Heart left ventricle (tissue), 13 donors: ENCODE results near the gene ESPNL.

ENCODE experiments used
- CTCF ChIP-seq, 12 donors: fragments of 200-600 bp; sonication (generic) in 4 of 12; IDR thresholded peaks; one replicate each; pipeline versions ENCODE4 v1.5.0 to v1.8.0; 2018 to 2022; ENCODE audit warnings: antibody characterized with exemption in 12 of 12, mild to moderate bottlenecking in 5 of 12
- POLR2A ChIP-seq, 2 donors: fragments of 450-650 bp; IDR thresholded peaks; one replicate each; pipeline ENCODE4 v1.6.1; 2017; ENCODE audit warnings: antibody characterized with exemption in 2 of 2, mild to moderate bottlenecking in 2 of 2, moderate library complexity in 2 of 2
- donor health status: ischemic (EF 13 %, LVEDD 7.1; RV severe dilation, severe dysfunction).
- donor health status: DM: no; HTN: yes; CAD: no.
- donor health status: DM: no; HTN: no; CAD: no.
- donor health status: ischemic (EF 25% LVEDD 6.9; RV normal size, moderate dysfunction).
- donor health status: ischemic (EF 25% LVEDD 5.7; RV mildly dilated, moderate dysfunction).
- donor health status: ischemic (EF 35%, LVEDD 5.7; RV mildly dilated, moderate dysfunction).
- donor health status: nonischemic (EF 11% LVEDD 7.7; RV severe dilation, severe dysfunction).
- donor health status: DM: yes; HTN: yes; CAD: no.
- donor health status: PGD.
- donor health status: ischemic (EF 29% LVEDD 5.4; RV normal size, mild dysfunction).
- donor health status: nonischemic (EF 23%, LVEDD 6.1; RV moderate dilation, normal function).

- TF ChIP-seq POLR2A (IDR thresholded peaks at IDR 0.05), result no peak
- TF ChIP-seq CTCF (IDR thresholded peaks at IDR 0.05), result peak in 8 of 12 donors; percentile 4 to 32 (median 15)
These were observed 20.5 kb downstream of the ESPNL start for GRCh38 chr2:238120463-238121298.
